CD4-positive, alpha-beta T cell treated with Interleukin-21 for 1 hour (primary cell): ENCODE data around the gene ANKRD22.

Experiments
- DNase-seq: peaks from one replicate; pipeline ENCODE4 v3.0.0-alpha.2; 2020

Gene ANKRD22

DNA sequence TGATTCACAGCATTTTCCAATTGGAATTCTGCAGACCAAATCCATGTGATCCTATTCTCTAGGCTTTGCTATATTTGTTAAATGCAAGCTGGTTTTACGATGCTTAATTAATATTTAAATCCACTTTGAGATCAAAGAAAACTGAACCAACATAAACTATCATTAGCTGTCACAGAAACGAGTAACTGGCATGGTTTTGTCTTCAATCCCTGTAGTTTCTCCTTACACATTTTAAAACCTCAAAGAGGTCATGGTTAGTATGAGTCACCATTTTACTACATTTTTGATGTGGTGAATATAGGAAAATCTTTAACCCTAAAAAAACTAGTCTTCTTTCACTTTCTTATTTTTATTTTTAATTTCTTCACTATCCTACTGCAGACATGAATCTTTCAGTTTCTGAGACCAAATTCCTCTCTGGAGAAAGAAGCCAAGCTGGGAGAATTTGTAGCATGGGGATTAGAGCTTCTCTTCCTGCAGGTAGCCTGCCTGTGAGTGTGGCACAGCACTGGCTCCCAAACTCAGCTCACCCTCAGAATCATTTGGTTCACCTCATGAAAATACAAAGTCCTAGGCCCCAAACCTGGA is 57.8 kb downstream of the ANKRD22 start:
- peak; percentile 30 for DNase-seq

- peak; percentile 23 for DNase-seq
Measured at GRCh38 chr10:88792661-88793060, 59.0 kb downstream of the ANKRD22 start.

- DNase-seq, result no peak
Measured at GRCh38 chr10:88791924-88792323, 59.7 kb downstream of the ANKRD22 start.

- DNase-seq, result no peak
Measured at GRCh38 chr10:88788924-88789323, 62.7 kb downstream of the ANKRD22 start.

- DNase-seq, result no peak
Measured at GRCh38 chr10:88787463-88787862, 64.2 kb downstream of the ANKRD22 start.

GRCh38 chr10:88786032-88786770 is 65.4 kb downstream of the ANKRD22 start:
- DNase-seq, result no peak

GRCh38 chr10:88783724-88784123 is 67.9 kb downstream of the ANKRD22 start:
- DNase-seq, result no peak

GRCh38 chr10:88782222-88782621 is 69.4 kb downstream of the ANKRD22 start:
- DNase-seq, result no peak

- DNase-seq, result no peak
Measured at GRCh38 chr10:88781206-88781605, 70.4 kb downstream of the ANKRD22 start.
